SK-N-SH (cell line): Measurements from ENCODE around the gene HEBP1. TPM values are rescaled to one million over a fixed set of nuclear protein-coding genes. Genes with fewer than 3 reads are reported as not detected.
"Not testable (repeated sequence)": the region's sequence is repeated elsewhere in the genome, so short reads cannot be mapped to it uniquely, and the experiment has no call there.

ENCODE experiments used
- CTCF ChIA-PET: fragments of 300-600, 350-600 bp; formaldehyde crosslinking; extraction: SDS; loops from one replicate; lab custom pipeline; 2021; lab: Yijun Ruan, JAX
- POLR2A ChIA-PET: fragments of 350-600 bp; sonication (Branson Sonifier 250); formaldehyde crosslinking; extraction: SDS; loops from one replicate; lab custom pipeline; 2020; ENCODE audit warnings: antibody characterized with exemption, inconsistent platforms; lab: Yijun Ruan, JAX
- DNase-seq: peaks from one replicate; pipeline ENCODE4 v3.0.0; 2012
- H2AFZ ChIP-seq: fragments of 200-600 bp; sonication (generic); 2 replicates; pipeline ENCODE4 v1.8.1; 2016; ENCODE audit warnings: antibody characterized with exemption, mild to moderate bottlenecking, low read depth
- H3F3A ChIP-seq: fragments of 200-600 bp; sonication (generic); replicated peaks from 2 replicates; pipeline ENCODE3; 2016; ENCODE audit warnings: antibody characterized with exemption, mild to moderate bottlenecking; ENCODE audit not compliant: insufficient read depth
- H3K27ac ChIP-seq, 2 experiments: fragments of 200-500 bp in 1 of 2; fragments of 200-600 bp in 1 of 2; sonication (Bioruptor generic) in 1 of 2; sonication (generic), shearing (Covaris generic) in 1 of 2; 2 replicates each; pipeline versions ENCODE4 v1.5.1 to v1.6.1; 2014 to 2016; ENCODE audit warnings: low read depth in 2 of 2, inconsistent platforms in 1 of 2, low read length in 1 of 2, mild to moderate bottlenecking in 1 of 2, mixed read lengths in 1 of 2
- H3K27me3 ChIP-seq: fragments of 200-600 bp; sonication (generic), shearing (Covaris generic); 2 replicates; pipeline ENCODE4 v1.6.1; 2016; ENCODE audit warnings: mixed run types; ENCODE audit not compliant: insufficient read depth
- H3K36me3 ChIP-seq, 2 experiments: fragments of 200-500 bp in 1 of 2; fragments of 200-600 bp in 1 of 2; sonication (Bioruptor generic) in 1 of 2; sonication (generic) in 1 of 2; replicated peaks in 1 of 2; 2 replicates each; pipeline versions ENCODE3 to v1.5.1; 2014 to 2016; ENCODE audit warnings: low read length in 1 of 2, mild to moderate bottlenecking in 1 of 2; ENCODE audit not compliant: insufficient read depth in 2 of 2, control insufficient read depth in 1 of 2
- H3K4me1 ChIP-seq, 2 experiments: fragments of 200-500 bp in 1 of 2; fragments of 200-600 bp in 1 of 2; sonication (Bioruptor generic) in 1 of 2; sonication (generic), shearing (Covaris generic) in 1 of 2; 2 replicates each; pipeline versions ENCODE4 v1.5.1 to v1.6.1; 2014 to 2016; ENCODE audit warnings: low read depth in 1 of 2, low read length in 1 of 2, mixed run types in 1 of 2; ENCODE audit not compliant: insufficient read depth in 2 of 2, control insufficient read depth in 1 of 2
- H3K4me2 ChIP-seq: fragments of 200-600 bp; sonication (generic), shearing (Covaris generic); 2 replicates; pipeline ENCODE4 v1.6.1; 2017; ENCODE audit warnings: mixed run types
- H3K4me3 ChIP-seq, 2 experiments: fragments of 200-500 bp in 1 of 2; fragments of 200-600 bp in 1 of 2; sonication (Bioruptor generic) in 1 of 2; sonication (generic), shearing (Covaris generic) in 1 of 2; 2 replicates each; pipeline versions ENCODE4 v1.5.1 to v1.8.1; 2014 to 2016; ENCODE audit warnings: low read depth in 2 of 2, inconsistent platforms in 1 of 2, low read length in 1 of 2, mild to moderate bottlenecking in 1 of 2, mixed read lengths in 1 of 2, moderate library complexity in 1 of 2
- H3K79me2 ChIP-seq: fragments of 200-600 bp; sonication (generic); 2 replicates; pipeline ENCODE4 v1.8.1; 2017; ENCODE audit warnings: mild to moderate bottlenecking; ENCODE audit not compliant: insufficient read depth
- H3K9ac ChIP-seq: fragments of 200-600 bp; sonication (generic); 2 replicates; pipeline ENCODE4 v1.6.1; 2017; ENCODE audit warnings: mixed run types
- H3K9me2 ChIP-seq: fragments of 200-600 bp; sonication (generic); 2 replicates; pipeline ENCODE4 v1.6.1; 2017; ENCODE audit warnings: mixed run types
- H3K9me3 ChIP-seq: fragments of 200-600 bp; sonication (generic); 2 replicates; pipeline ENCODE4 v1.6.1; 2017; ENCODE audit warnings: mixed run types, mild to moderate bottlenecking, moderate library complexity
- H4K20me1 ChIP-seq: fragments of 200-600 bp; sonication (generic); 2 replicates; pipeline ENCODE4 v1.6.1; 2017; ENCODE audit warnings: mild to moderate bottlenecking, mixed run types; ENCODE audit not compliant: insufficient read depth
- CHD2 ChIP-seq: fragments of 150-350 bp; IDR thresholded peaks from 2 replicates; pipeline ENCODE4 v1.6.1; 2018; ENCODE audit warnings: low read length; ENCODE audit not compliant: partially characterized antibody
- ELF1 ChIP-seq: IDR thresholded peaks from 2 replicates; pipeline ENCODE4 v1.4.0; 2012
- EP300 ChIP-seq, 2 experiments: IDR thresholded peaks; 2 replicates each; pipeline versions ENCODE4 v1.4.0 to v1.6.1; 2012; ENCODE audit warnings: borderline replicate concordance in 1 of 2, low read depth in 1 of 2, low read length in 1 of 2
- FOXM1 ChIP-seq: IDR thresholded peaks from 2 replicates; pipeline ENCODE4 v1.4.0; 2012; ENCODE audit warnings: low read depth, mild to moderate bottlenecking
- GABPA ChIP-seq: IDR thresholded peaks from 2 replicates; pipeline ENCODE4 v1.4.0; 2012; ENCODE audit warnings: low read depth, mild to moderate bottlenecking
- GATA2 ChIP-seq: sonication (generic); formaldehyde crosslinking; IDR thresholded peaks from 2 replicates; pipeline ENCODE4 v1.5.0; 2020; ENCODE audit warnings: mild to moderate bottlenecking, missing genetic modification reagents
- JUND ChIP-seq: IDR thresholded peaks from 2 replicates; pipeline ENCODE4 v1.4.0; 2012
- NFIC ChIP-seq: IDR thresholded peaks from 2 replicates; pipeline ENCODE4 v1.4.0; 2012; ENCODE audit warnings: borderline replicate concordance
- POLR2AphosphoS5 ChIP-seq: IDR thresholded peaks from 2 replicates; pipeline ENCODE4 v1.6.1; 2012; ENCODE audit warnings: low read depth, low read length
- REST ChIP-seq: IDR thresholded peaks from 2 replicates; pipeline ENCODE4 v1.6.1; 2012; ENCODE audit warnings: mild to moderate bottlenecking, low read depth, low read length, moderate library complexity
- RFX5 ChIP-seq: IDR thresholded peaks from 2 replicates; pipeline ENCODE4 v1.6.1; 2012; ENCODE audit warnings: mild to moderate bottlenecking, improper control_type of control experiment, low read length
- RXRA ChIP-seq: IDR thresholded peaks from 2 replicates; pipeline ENCODE4 v1.4.0; 2012; ENCODE audit warnings: low read depth, mild to moderate bottlenecking, borderline replicate concordance
- TEAD4 ChIP-seq: IDR thresholded peaks from 2 replicates; pipeline ENCODE4 v1.4.0; 2012; ENCODE audit warnings: mild to moderate bottlenecking, borderline replicate concordance; ENCODE audit not compliant: insufficient read depth
- USF1 ChIP-seq: IDR thresholded peaks from 2 replicates; pipeline ENCODE4 v1.4.0; 2012; ENCODE audit warnings: low read depth, borderline replicate concordance
- ZBTB33 ChIP-seq: IDR thresholded peaks from 2 replicates; pipeline ENCODE4 v1.4.0; 2012; ENCODE audit warnings: low read depth, borderline replicate concordance
- WGBS: methylation state at CpG from one replicate; pipeline ENCODE4 v1.1.6; 2017; ENCODE audit warnings: low lambda C conversion rate; 5-methylcytosine and 5-hydroxymethylcytosine counted together
- polyA plus RNA-seq, 3 experiments: library from polyadenylated mRNA; depleted of rRNA; stranded (reverse); fragments of >200 nt; gene quantifications; 2 replicates each; pipeline ENCODE4 v1.2.3, GENCODE V29; 2012
- TF ChIP-seq, protein P1 (sequence below): fragments of 150-350 bp; IDR thresholded peaks from 2 replicates; pipeline ENCODE4 v1.6.1; 2016; ENCODE audit warnings: mild to moderate bottlenecking, low read depth, low read length
- TF ChIP-seq, protein P2 (sequence below): IDR thresholded peaks from 2 replicates; pipeline ENCODE4 v1.4.0; 2012; ENCODE audit warnings: low read depth

HEBP1 gene
- polyA plus RNA-seq, 1 of the 3 experiments (the other 2 are of a cell fraction), result 17.9 TPM

- H3K27me3 ChIP-seq, H2AFZ ChIP-seq, H3K4me2 ChIP-seq, H3K79me2 ChIP-seq, H3K9ac ChIP-seq, H4K20me1 ChIP-seq, DNase-seq, H3K9me3 ChIP-seq, H3K4me3 ChIP-seq, POLR2A ChIA-PET, H3F3A ChIP-seq, H3K4me1 ChIP-seq, H3K9me2 ChIP-seq, H3K36me3 ChIP-seq, H3K27ac ChIP-seq: not testable (repeated sequence)
- WGBS, result 57% methylated on average over 5 of the region's 5 CpGs
- CTCF ChIA-PET, result interaction anchor here (2.0 kb wide), 1 partner anchor 10 kb away, joined by 9 read pairs; the partner anchor contains the start of gene FAM234B
Measured at GRCh38 chr12:13035335-13035734, 35.3 kb upstream of the HEBP1 start.

DNA sequence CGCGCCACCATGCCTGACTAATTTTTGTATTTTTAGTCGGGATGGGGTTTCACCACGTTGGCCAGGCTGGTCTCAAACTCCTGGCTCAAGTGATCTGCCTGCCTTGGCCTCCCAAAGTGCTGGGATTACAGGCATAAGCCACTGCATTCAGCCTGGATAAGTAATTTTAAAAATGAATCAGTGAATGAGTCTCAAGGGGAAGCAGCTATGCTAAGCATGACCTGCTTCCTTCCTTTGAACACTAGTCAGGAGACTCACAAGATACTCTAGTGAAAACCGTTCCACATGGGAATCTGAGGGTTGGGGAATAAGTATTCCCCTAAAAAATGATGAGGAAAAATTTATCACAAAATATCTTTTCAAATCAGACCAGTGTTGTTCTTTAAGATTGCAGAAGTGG, 33.4 kb upstream of the HEBP1 start:
- Histone ChIP-seq H2AFZ (no peak overlapping the region), H3F3A (peaks cover under 1% of the 10 kb centered on the region), H3K4me2 (no peak overlapping the region), H3K4me3 (no peak overlapping the region), H3K79me2 (no peaks in the 10 kb centered on the region), H3K9me2 (no peaks in the 10 kb centered on the region), H4K20me1 (no peaks in the 10 kb centered on the region), H3K4me1 (no peaks in the 10 kb centered on the region), H3K9ac (no peak overlapping the region), H3K9me3 (no peaks in the 10 kb centered on the region), H3K36me3 (no peaks in the 10 kb centered on the region), H3K27ac (no peak overlapping the region), H3K27me3 (no peaks in the 10 kb centered on the region; the same call in 1 of the 2 replicates)
- TF ChIP-seq FOXM1 (no peak), RXRA (no peak), TEAD4 (no peak), POLR2AphosphoS5 (no peak), NFIC (no peak), CHD2 (no peak), JUND (no peak), REST (no peak), GATA2 (no peak), ELF1 (no peak), RFX5 (no peak), ZBTB33 (no peak), EP300 (IDR thresholded peaks at IDR 0.05; ENCODE audit: borderline replicate concordance in 1 of 2, low read depth in 1 of 2, low read length in 1 of 2) (no peak), GABPA (no peak), USF1 (no peak)
- TF ChIP-seq, protein P1, sequence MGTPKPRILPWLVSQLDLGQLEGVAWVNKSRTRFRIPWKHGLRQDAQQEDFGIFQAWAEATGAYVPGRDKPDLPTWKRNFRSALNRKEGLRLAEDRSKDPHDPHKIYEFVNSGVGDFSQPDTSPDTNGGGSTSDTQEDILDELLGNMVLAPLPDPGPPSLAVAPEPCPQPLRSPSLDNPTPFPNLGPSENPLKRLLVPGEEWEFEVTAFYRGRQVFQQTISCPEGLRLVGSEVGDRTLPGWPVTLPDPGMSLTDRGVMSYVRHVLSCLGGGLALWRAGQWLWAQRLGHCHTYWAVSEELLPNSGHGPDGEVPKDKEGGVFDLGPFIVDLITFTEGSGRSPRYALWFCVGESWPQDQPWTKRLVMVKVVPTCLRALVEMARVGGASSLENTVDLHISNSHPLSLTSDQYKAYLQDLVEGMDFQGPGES, result no peak
- TF ChIP-seq, protein P2, sequence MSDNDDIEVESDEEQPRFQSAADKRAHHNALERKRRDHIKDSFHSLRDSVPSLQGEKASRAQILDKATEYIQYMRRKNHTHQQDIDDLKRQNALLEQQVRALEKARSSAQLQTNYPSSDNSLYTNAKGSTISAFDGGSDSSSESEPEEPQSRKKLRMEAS, result no peak
- ChIA-PET CTCF (interaction anchor here (2.0 kb wide), 1 partner anchor 12 kb away, joined by 9 read pairs; the partner anchor contains the start of gene FAM234B), POLR2A (no interaction called here)
- DNase-seq, result no peak
- WGBS, result 73% methylated on average over 5 of the region's 5 CpGs
